SU-DHL-6 (cell line): ENCODE data around the gene GP9.

Experiments used
- H2AFZ ChIP-seq: fragments of 200-600 bp; sonication (generic); 2 replicates; pipeline ENCODE4 v1.6.1; 2014; ENCODE audit warnings: low read depth, mild to moderate bottlenecking, moderate library complexity, mixed read lengths, antibody characterized with exemption, low read length; ENCODE audit not compliant: severe bottlenecking
- H3F3A ChIP-seq: fragments of 200-600 bp; shearing (Covaris generic); 2 replicates; pipeline ENCODE4 v1.6.0; 2016; ENCODE audit warnings: antibody characterized with exemption, mild to moderate bottlenecking; ENCODE audit not compliant: insufficient read depth
- H3K27ac ChIP-seq: fragments of 200-600 bp; sonication (generic); 2 replicates; pipeline ENCODE4 v1.5.1; 2016; ENCODE audit warnings: low read depth, mild to moderate bottlenecking, low read length, moderate library complexity, mixed read lengths
- H3K27me3 ChIP-seq: fragments of 200-600 bp; sonication (generic), shearing (Covaris generic); 2 replicates; pipeline ENCODE4 v1.6.0; 2014; ENCODE audit warnings: mild to moderate bottlenecking, low read length
- H3K36me3 ChIP-seq: fragments of 200-600 bp; sonication (generic); 2 replicates; pipeline ENCODE4 v1.6.1; 2014; ENCODE audit warnings: mild to moderate bottlenecking, low read length, mixed read lengths
- H3K4me2 ChIP-seq: fragments of 300-600, 200-600 bp; shearing (Covaris generic), sonication (generic); 2 replicates; pipeline ENCODE4 v1.6.0; 2014; ENCODE audit warnings: low read length, low read depth, mild to moderate bottlenecking; ENCODE audit not compliant: poor library complexity, severe bottlenecking
- H3K4me3 ChIP-seq: fragments of 200-600 bp; sonication (generic); 2 replicates; pipeline ENCODE4 v1.5.1; 2014; ENCODE audit warnings: antibody characterized with exemption, low read length, mild to moderate bottlenecking, mixed read lengths; ENCODE audit not compliant: insufficient read depth, poor library complexity, severe bottlenecking
- H3K79me2 ChIP-seq: fragments of 200-600 bp; sonication (generic); 2 replicates; pipeline ENCODE4 v1.6.1; 2014; ENCODE audit warnings: mild to moderate bottlenecking, low read length, moderate library complexity; ENCODE audit not compliant: insufficient read depth
- H3K9ac ChIP-seq: fragments of 200-600 bp; sonication (generic); 2 replicates; pipeline ENCODE4 v1.7.0; 2014; ENCODE audit warnings: mild to moderate bottlenecking, low read length
- H3K9me2 ChIP-seq: fragments of 200-600 bp; sonication (generic); replicated peaks from 2 replicates; pipeline ENCODE4 v1.6.1; 2014; ENCODE audit warnings: low read length; ENCODE audit not compliant: insufficient read depth
- H3K9me3 ChIP-seq: fragments of 200-600 bp; sonication (generic); 2 replicates; pipeline ENCODE4 v1.6.1; 2014; ENCODE audit warnings: low read length, mixed read lengths; ENCODE audit not compliant: insufficient read depth
- H4K20me1 ChIP-seq: fragments of 200-600 bp; sonication (generic); 2 replicates; pipeline ENCODE4 v1.6.1; 2014; ENCODE audit warnings: low read depth, mild to moderate bottlenecking, antibody characterized with exemption, low read length, moderate library complexity, mixed read lengths
- EZH2phosphoT487 ChIP-seq: fragments of 200-600 bp; sonication (generic), shearing (Covaris generic); conservative IDR thresholded peaks from 2 replicates; pipeline ENCODE4 v1.6.1; 2018; ENCODE audit warnings: mild to moderate bottlenecking, antibody characterized with exemption, low read length, moderate library complexity, mixed read lengths
- TF ChIP-seq, protein P1 (sequence below): fragments of 200-600 bp; sonication (generic); IDR thresholded peaks from one replicate; pipeline ENCODE4 v1.5.1; 2017; ENCODE audit warnings: antibody characterized with exemption, mild to moderate bottlenecking, low read length, moderate library complexity; ENCODE audit not compliant: insufficient read depth, poor library complexity, severe bottlenecking

The GP9 gene

GRCh38 chr3:129058441-129059200 is 2.0 kb upstream of the GP9 start:
- no peak overlapping the region for H3K27ac ChIP-seq
- no peaks in the 10 kb centered on the region for H3K9me2 ChIP-seq
- H3K4me3 ChIP-seq, result no peak overlapping the region
- no peaks in the 10 kb centered on the region for H4K20me1 ChIP-seq
- H3K9me3 ChIP-seq, result no peaks in the 10 kb centered on the region
- H3K4me2 ChIP-seq, result no peak overlapping the region
- H2AFZ ChIP-seq, result no peak overlapping the region
- no peaks in the 10 kb centered on the region for H3F3A ChIP-seq
- TF ChIP-seq, protein P1, sequence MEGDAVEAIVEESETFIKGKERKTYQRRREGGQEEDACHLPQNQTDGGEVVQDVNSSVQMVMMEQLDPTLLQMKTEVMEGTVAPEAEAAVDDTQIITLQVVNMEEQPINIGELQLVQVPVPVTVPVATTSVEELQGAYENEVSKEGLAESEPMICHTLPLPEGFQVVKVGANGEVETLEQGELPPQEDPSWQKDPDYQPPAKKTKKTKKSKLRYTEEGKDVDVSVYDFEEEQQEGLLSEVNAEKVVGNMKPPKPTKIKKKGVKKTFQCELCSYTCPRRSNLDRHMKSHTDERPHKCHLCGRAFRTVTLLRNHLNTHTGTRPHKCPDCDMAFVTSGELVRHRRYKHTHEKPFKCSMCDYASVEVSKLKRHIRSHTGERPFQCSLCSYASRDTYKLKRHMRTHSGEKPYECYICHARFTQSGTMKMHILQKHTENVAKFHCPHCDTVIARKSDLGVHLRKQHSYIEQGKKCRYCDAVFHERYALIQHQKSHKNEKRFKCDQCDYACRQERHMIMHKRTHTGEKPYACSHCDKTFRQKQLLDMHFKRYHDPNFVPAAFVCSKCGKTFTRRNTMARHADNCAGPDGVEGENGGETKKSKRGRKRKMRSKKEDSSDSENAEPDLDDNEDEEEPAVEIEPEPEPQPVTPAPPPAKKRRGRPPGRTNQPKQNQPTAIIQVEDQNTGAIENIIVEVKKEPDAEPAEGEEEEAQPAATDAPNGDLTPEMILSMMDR, result no peak
- TF ChIP-seq EZH2phosphoT487, result no peak
- H3K36me3 ChIP-seq, result no peaks in the 10 kb centered on the region
- H3K27me3 ChIP-seq, result no peaks in the 10 kb centered on the region
- no peak overlapping the region for H3K9ac ChIP-seq
- no peaks in the 10 kb centered on the region for H3K79me2 ChIP-seq

DNA sequence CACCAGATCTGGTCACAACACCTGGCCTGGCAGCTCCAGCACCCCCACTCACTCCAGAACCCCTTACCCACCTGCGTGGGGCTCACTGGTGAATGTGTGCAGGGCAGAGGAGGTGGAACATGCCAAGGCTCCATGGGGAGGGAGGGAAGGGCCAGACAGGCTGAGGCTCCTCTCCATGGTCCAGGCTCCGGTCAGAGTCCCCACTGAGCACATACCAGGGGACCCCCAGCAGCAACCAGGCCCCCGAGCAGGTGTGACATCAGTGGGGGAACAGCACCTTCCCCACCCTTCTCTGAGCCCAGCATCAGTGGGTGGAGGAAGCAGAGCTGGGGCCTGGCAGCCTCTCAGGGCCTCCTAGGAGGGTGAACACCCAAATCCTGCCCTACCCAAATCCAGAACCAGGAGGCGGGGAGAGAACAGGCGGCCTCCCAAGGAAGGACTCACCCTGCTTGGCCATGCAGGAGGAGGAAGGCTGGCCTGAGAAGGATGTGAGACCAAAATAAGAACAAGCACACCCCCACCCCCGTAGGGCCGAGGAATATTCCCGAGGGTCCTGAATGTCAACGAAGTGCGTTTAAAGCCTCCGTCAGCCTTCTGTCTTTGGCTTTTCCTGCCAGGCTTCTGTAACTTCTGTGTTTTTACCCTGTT is 1.1 kb upstream of the GP9 start:
- no peaks in the 10 kb centered on the region for H4K20me1 ChIP-seq
- no peaks in the 10 kb centered on the region for H3K79me2 ChIP-seq
- no peaks in the 10 kb centered on the region for H3F3A ChIP-seq
- no peaks in the 10 kb centered on the region for H3K36me3 ChIP-seq
- H2AFZ ChIP-seq, result no peak overlapping the region
- H3K4me2 ChIP-seq, result no peak overlapping the region
- no peak overlapping the region for H3K27ac ChIP-seq
- no peak overlapping the region for H3K4me3 ChIP-seq
- no peaks in the 10 kb centered on the region for H3K9me3 ChIP-seq
- no peaks in the 10 kb centered on the region for H3K9me2 ChIP-seq
- no peaks in the 10 kb centered on the region for H3K27me3 ChIP-seq
- TF ChIP-seq EZH2phosphoT487, result no peak
- TF ChIP-seq, protein P1, result no peak
- no peak overlapping the region for H3K9ac ChIP-seq

DNA sequence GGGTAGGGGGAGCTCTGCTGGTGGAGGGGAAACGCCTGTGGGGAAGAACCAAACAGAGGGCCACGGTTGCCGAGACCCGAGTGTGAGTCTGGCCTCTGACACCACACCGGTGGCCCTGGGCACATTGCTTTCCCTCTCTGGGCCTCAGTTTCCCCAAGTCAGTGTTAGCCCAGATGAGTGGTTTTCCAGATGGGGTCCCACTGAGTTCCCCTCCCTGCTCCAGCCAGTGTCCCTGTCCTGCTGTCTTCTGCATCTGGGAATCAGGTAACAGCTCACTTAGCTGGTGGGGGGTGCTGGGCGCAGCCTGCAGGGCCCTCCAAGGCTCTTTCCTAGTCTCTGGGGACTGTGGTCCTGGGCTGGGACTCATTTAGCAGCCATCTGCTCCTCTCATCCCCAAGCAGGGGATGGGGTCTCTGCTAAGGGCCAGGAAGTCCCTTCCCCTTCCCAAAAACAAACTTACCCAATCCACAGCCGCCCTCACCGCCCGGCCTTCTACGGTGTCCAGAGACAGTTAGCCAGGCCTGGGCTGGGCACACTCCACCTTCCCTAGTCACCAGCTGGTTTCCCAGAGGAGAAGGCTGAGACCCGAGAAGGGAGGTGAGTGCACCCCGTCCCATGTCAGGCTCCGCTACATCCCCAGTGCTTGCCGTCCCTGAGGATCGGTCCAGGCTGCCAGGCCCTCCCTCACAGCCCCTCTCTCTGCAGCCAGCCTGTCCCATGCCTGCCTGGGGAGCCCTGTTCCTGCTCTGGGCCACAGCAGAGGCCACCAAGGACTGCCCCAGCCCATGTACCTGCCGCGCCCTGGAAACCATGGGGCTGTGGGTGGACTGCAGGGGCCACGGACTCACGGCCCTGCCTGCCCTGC is 676 bp downstream of the GP9 start:
- Histone ChIP-seq H3K9me2 (no peaks in the 10 kb centered on the region), H3K79me2 (no peaks in the 10 kb centered on the region), H3K4me3 (no peak overlapping the region), H3K4me2 (no peak overlapping the region), H4K20me1 (no peaks in the 10 kb centered on the region), H2AFZ (no peak overlapping the region), H3K27ac (no peak overlapping the region), H3K9ac (no peak overlapping the region), H3K27me3 (no peaks in the 10 kb centered on the region), H3F3A (no peaks in the 10 kb centered on the region), H3K36me3 (no peaks in the 10 kb centered on the region), H3K9me3 (no peaks in the 10 kb centered on the region)
- TF ChIP-seq, protein P1, result no peak
- TF ChIP-seq EZH2phosphoT487, result no peak
